ENCODE measurements around the gene RTN4R. TPM values are rescaled to one million over a fixed set of nuclear protein-coding genes. Genes with fewer than 3 reads are reported as not detected.

The RTN4R gene
- total RNA-seq, 4 donors from 2014 or later: 9.1 to 15.7 (median 12.9) TPM

- intact Hi-C loops (cut with DNase I; ENCODE audit: low total_unique reads): no loop called here
- DNase-seq (ENCODE audit: low spot score in 2 of 2): no peak
- H3K4me3 ChIP-seq (ENCODE audit: low read depth, poor library complexity, severe bottlenecking): no peak overlapping the region
- no peak for TF ChIP-seq CTCF (IDR thresholded peaks at IDR 0.05)
- TF ChIP-seq POLR2A (IDR thresholded peaks at IDR 0.05): no peak
- WGBS, 2 donors: 63 to 68% methylated on average over 12 of the region's 12 CpGs
Measured at GRCh38 chr22:20216863-20217499, 51.1 kb downstream of the RTN4R start.

- TF ChIP-seq POLR2A (IDR thresholded peaks at IDR 0.05) (no peak), CTCF (IDR thresholded peaks at IDR 0.05) (no peak)
- WGBS, 2 donors: 69 to 89% methylated on average over 4 of the region's 4 CpGs
- DNase-seq (ENCODE audit: low spot score in 2 of 2): no peak
- intact Hi-C loops (cut with DNase I; ENCODE audit: low total_unique reads): no loop called here
- no peak overlapping the region for H3K4me3 ChIP-seq (ENCODE audit: low read depth, poor library complexity, severe bottlenecking)
Measured at GRCh38 chr22:20215742-20216141, 52.4 kb downstream of the RTN4R start.

- DNase-seq (ENCODE audit: low spot score in 2 of 2): no peak
- WGBS, 2 donors: 88 to 89% methylated on average over 7 of the region's 7 CpGs
- intact Hi-C loops (cut with DNase I; ENCODE audit: low total_unique reads): no loop called here
- no peak for TF ChIP-seq POLR2A (IDR thresholded peaks at IDR 0.05)
- no peak for TF ChIP-seq CTCF (IDR thresholded peaks at IDR 0.05)
- H3K4me3 ChIP-seq (ENCODE audit: low read depth, poor library complexity, severe bottlenecking): no peak overlapping the region
Measured at GRCh38 chr22:20214853-20215252, 53.3 kb downstream of the RTN4R start.

GRCh38 chr22:20213833-20214708, 54.0 kb downstream of the RTN4R start:
- intact Hi-C loops (cut with DNase I; ENCODE audit: low total_unique reads): no loop called here
- DNase-seq (ENCODE audit: low spot score in 2 of 2): no peak
- WGBS, 2 donors: 72% methylated on average over 26 to 33 of the region's 33 CpGs
- no peak overlapping the region for H3K4me3 ChIP-seq (ENCODE audit: low read depth, poor library complexity, severe bottlenecking)
- TF ChIP-seq POLR2A (IDR thresholded peaks at IDR 0.05) (no peak), CTCF (IDR thresholded peaks at IDR 0.05) (no peak)

- intact Hi-C loops (cut with DNase I; ENCODE audit: low total_unique reads): no loop called here
- TF ChIP-seq CTCF (IDR thresholded peaks at IDR 0.05) (no peak), POLR2A (IDR thresholded peaks at IDR 0.05) (no peak)
- no peak for DNase-seq (ENCODE audit: low spot score in 2 of 2)
- H3K4me3 ChIP-seq (ENCODE audit: low read depth, poor library complexity, severe bottlenecking): no peak overlapping the region
- 67 to 68% methylated on average over 24 to 26 of the region's 27 CpGs for WGBS, 2 donors
Measured at GRCh38 chr22:20212754-20213699, 55.1 kb downstream of the RTN4R start.

Data from lower leg skin (tissue), 4 donors.